HepG2 (cell line): ENCODE data around the gene KRTAP5-4. TPM values are rescaled to one million over a fixed set of nuclear protein-coding genes. Genes with fewer than 3 reads are reported as not detected.

Source experiments
- ATAC-seq: fragments of 200-7000 bp; cut with Tn5 transposase; 3 replicates; pipeline ENCODE4 v1.9.1; 2020; ENCODE audit warnings: mild to moderate bottlenecking, moderate library complexity
- BruUV-seq: library from RNA; stranded (reverse); fragments of 400-500 nt; replicated peaks from 2 replicates; lab custom pipeline; 2021; lab: Mats Ljungman, UMichigan
- CTCF ChIA-PET: fragments of 300-600 bp; formaldehyde crosslinking; extraction: SDS; loops from one replicate; lab custom pipeline; 2021; ENCODE audit warnings: low total read pairs, inconsistent platforms, low intra/inter-chr PET ratio; lab: Yijun Ruan, JAX
- POLR2A ChIA-PET: fragments of 350-600 bp; sonication (Branson Sonifier 250); formaldehyde crosslinking; loops from one replicate; lab custom pipeline; 2020; ENCODE audit warnings: antibody characterized with exemption, inconsistent platforms; lab: Yijun Ruan, JAX
- DNase-seq: peaks from one replicate; pipeline ENCODE4 v3.0.0-alpha.2; 2015; ENCODE audit warnings: low spot score
- FAIRE-seq: peaks from 3 replicates; lab custom pipeline; 2011; peaks lifted over from hg19 to GRCh38; lab: Jason Lieb, UNC
- H2AFZ ChIP-seq: one replicate; pipeline ENCODE4 v1.6.1; 2011; ENCODE audit warnings: low read length, inconsistent platforms
- H3K27ac ChIP-seq: fragments of 300-600 bp; 3 replicates; pipeline ENCODE4 v1.8.0; 2011; ENCODE audit warnings: mixed run types, mild to moderate bottlenecking, mixed read lengths, low read length, inconsistent platforms; ENCODE audit not compliant: insufficient read depth; ENCODE audit errors: extremely low read length
- H3K27me3 ChIP-seq, 2 experiments: fragments of 200-600 bp in 1 of 2; 2 replicates in 1 of 2; 3 replicates in 1 of 2; pipeline versions ENCODE4 v1.6.0 to v1.8.0; 2011; ENCODE audit warnings: low read length in 2 of 2, mild to moderate bottlenecking in 2 of 2, moderate library complexity in 2 of 2, inconsistent platforms in 1 of 2; ENCODE audit not compliant: insufficient read depth in 2 of 2, control insufficient read depth in 1 of 2
- H3K36me3 ChIP-seq, 2 experiments: fragments of 200-600 bp in 1 of 2; replicated peaks in 1 of 2; 2 replicates in 1 of 2; 3 replicates in 1 of 2; pipeline versions ENCODE4 v1.5.1 to v1.8.0; 2011; ENCODE audit warnings: low read length in 2 of 2, inconsistent platforms in 1 of 2; ENCODE audit not compliant: insufficient read depth in 2 of 2, control insufficient read depth in 1 of 2
- H3K4me1 ChIP-seq: 2 replicates; pipeline ENCODE4 v1.5.1; 2012; ENCODE audit warnings: low read length, inconsistent platforms; ENCODE audit not compliant: insufficient read depth
- H3K4me2 ChIP-seq: 2 replicates; pipeline ENCODE4 v1.6.0; 2011; ENCODE audit warnings: low read depth, low read length, inconsistent platforms
- H3K4me3 ChIP-seq, 3 experiments: fragments of 200-600 bp in 1 of 3; sonication (generic), shearing (Covaris generic) in 1 of 3; replicated peaks in 1 of 3; 2 replicates each; pipeline ENCODE4 v1.5.1; 2011 to 2016; ENCODE audit warnings: low read length in 3 of 3, inconsistent platforms in 2 of 3, low read depth in 2 of 3, mild to moderate bottlenecking in 2 of 3, control low read depth in 1 of 3, mixed read lengths in 1 of 3; ENCODE audit not compliant: insufficient read depth in 1 of 3
- H3K79me2 ChIP-seq: one replicate; pipeline ENCODE4 v1.6.1; 2011; ENCODE audit warnings: low read length, inconsistent platforms; ENCODE audit not compliant: insufficient read depth
- H3K9ac ChIP-seq: 2 replicates; pipeline ENCODE4 v1.6.0; 2011; ENCODE audit warnings: mild to moderate bottlenecking, low read depth, low read length, inconsistent platforms; ENCODE audit not compliant: insufficient read depth
- H3K9me3 ChIP-seq: 2 replicates; pipeline ENCODE4 v1.5.1; 2012; ENCODE audit warnings: mild to moderate bottlenecking, low read length
- H4K20me1 ChIP-seq: 2 replicates; pipeline ENCODE4 v1.6.0; 2011; ENCODE audit warnings: inconsistent platforms, mild to moderate bottlenecking, low read length, moderate library complexity; ENCODE audit not compliant: insufficient read depth
- CSRNP2 ChIP-seq: sonication (generic); formaldehyde crosslinking; conservative IDR thresholded peaks from 2 replicates; pipeline ENCODE4 v1.8.0; 2022; ENCODE audit warnings: low read depth, missing genetic modification reagents
- JDP2 ChIP-seq: sonication (generic); formaldehyde crosslinking; IDR thresholded peaks from 2 replicates; pipeline ENCODE4 v1.8.1; 2022; ENCODE audit warnings: missing genetic modification reagents, borderline replicate concordance
- MED13 ChIP-seq: sonication (generic); formaldehyde crosslinking; IDR thresholded peaks from 2 replicates; pipeline ENCODE4 v1.5.0; 2020; ENCODE audit warnings: missing genetic modification reagents
- REXO4 ChIP-seq: sonication (generic); formaldehyde crosslinking; IDR thresholded peaks from 2 replicates; pipeline ENCODE4 v1.8.0; 2022; ENCODE audit warnings: missing genetic modification reagents, mild to moderate bottlenecking, borderline replicate concordance
- SALL2 ChIP-seq: sonication (generic); formaldehyde crosslinking; IDR thresholded peaks from 2 replicates; pipeline ENCODE4 v1.8.1; 2023; ENCODE audit warnings: mild to moderate bottlenecking, missing genetic modification reagents, inconsistent platforms
- TARDBP ChIP-seq: sonication (generic); formaldehyde crosslinking; IDR thresholded peaks from 2 replicates; pipeline ENCODE4 v1.8.0; 2022; ENCODE audit warnings: mild to moderate bottlenecking, missing genetic modification reagents
- ZC3H13 ChIP-seq: sonication (generic); formaldehyde crosslinking; IDR thresholded peaks from 2 replicates; pipeline ENCODE4 v1.8.1; 2023; ENCODE audit warnings: mild to moderate bottlenecking, missing genetic modification reagents, moderate library complexity
- ZIK1 ChIP-seq: sonication (generic); formaldehyde crosslinking; IDR thresholded peaks from 2 replicates; pipeline ENCODE4 v1.5.0; 2020; ENCODE audit warnings: mild to moderate bottlenecking, low read depth, missing genetic modification reagents, borderline replicate concordance
- ZNF501 ChIP-seq: sonication (generic); formaldehyde crosslinking; IDR thresholded peaks from 2 replicates; pipeline ENCODE4 v1.5.1; 2020; ENCODE audit warnings: mild to moderate bottlenecking, moderate library complexity, missing genetic modification reagents
- ZNF503 ChIP-seq: sonication (generic); formaldehyde crosslinking; IDR thresholded peaks from 2 replicates; pipeline ENCODE4 v1.4.0; 2020; ENCODE audit warnings: missing genetic modification reagents
- ZNF816 ChIP-seq: sonication (generic); formaldehyde crosslinking; IDR thresholded peaks from 2 replicates; pipeline ENCODE4 v1.8.0; 2022; ENCODE audit warnings: missing genetic modification reagents, mild to moderate bottlenecking, borderline replicate concordance
- ZNF841 ChIP-seq: sonication (generic); formaldehyde crosslinking; IDR thresholded peaks from 2 replicates; pipeline ENCODE4 v1.8.1; 2023; ENCODE audit warnings: missing genetic modification reagents, borderline replicate concordance
- ZSCAN12 ChIP-seq: sonication (generic); formaldehyde crosslinking; IDR thresholded peaks from 2 replicates; pipeline ENCODE4 v1.9.0; 2021; ENCODE audit warnings: mild to moderate bottlenecking, missing genetic modification reagents
- WGBS: methylation state at CpG from one replicate; pipeline ENCODE4 v1.1.6; 2017; ENCODE audit warnings: low lambda C conversion rate; 5-methylcytosine and 5-hydroxymethylcytosine counted together
- in situ Hi-C: cut with HindIII; loops from 2 replicates; pipeline ENCODE4 v1.10.0; 2017; ENCODE audit warnings: low pct_unique_long_range_greater_than_20kb; ENCODE audit not compliant: extremely low pct_ligation_motif_present
- intact Hi-C: fragments of 100-400 bp; cut with micrococcal nuclease; formaldehyde crosslinking; loops from one replicate; pipeline ENCODE4 v1.10.0; 2022; ENCODE audit not compliant: unreplicated experiment
- polyA plus RNA-seq, 8 experiments: library from polyadenylated mRNA; depleted of rRNA in 3 of 8; stranded (reverse) in 7 of 8; unstranded in 1 of 8; fragments of >200 nt; fragmentation: Illumina TruSeq in 4 of 8; extraction: Trizol in 4 of 8; gene quantifications; 2 replicates each; pipeline versions ENCODE4 v1.2.1 to v1.2.3, GENCODE V29; 2011 to 2016; ENCODE audit warnings: low read depth in 4 of 8, missing spikeins in 1 of 8, mixed read lengths in 1 of 8; ENCODE audit not compliant: insufficient read depth in 1 of 8
- total RNA-seq, 5 experiments: library from RNA; depleted of rRNA; stranded (reverse); fragments of >200 nt; fragmentation: Illumina TruSeq; extraction: Trizol; gene quantifications; 2 replicates each; pipeline ENCODE4 v1.2.3, GENCODE V29; 2016; ENCODE audit warnings: low read depth in 1 of 5

Gene KRTAP5-4
- total and polyA plus RNA-seq, 2 of the 13 experiments (the other 11 are each of a cell fraction or from before 2014, with no cell fraction given), result not detected

- TF ChIP-seq ZNF816 (CRISPR knock-in tag), result no peak
- H3K4me1 ChIP-seq, result no peaks in the 10 kb centered on the region
- H3K27ac ChIP-seq, result no peak overlapping the region
- no peaks in the 10 kb centered on the region for H3K9me3 ChIP-seq
- no peak overlapping the region for H3K4me2 ChIP-seq
- no peak for DNase-seq
- no peaks in the 10 kb centered on the region for H3K36me3 ChIP-seq
- no peaks in the 10 kb centered on the region for H4K20me1 ChIP-seq
- peaks cover 7 to 51% of the 10 kb centered on the region in 2 experiments for H3K27me3 ChIP-seq
- H2AFZ ChIP-seq, result no peak overlapping the region
- intact Hi-C loops (no loop called here), in situ Hi-C loops (no loop called here)
- FAIRE-seq, result no peak
- H3K9ac ChIP-seq, result no peak overlapping the region
- H3K79me2 ChIP-seq, result no peaks in the 10 kb centered on the region
- CTCF ChIA-PET, result no interaction called here
- no peak overlapping the region for H3K4me3 ChIP-seq
- no TSS peak for BruUV-seq
- WGBS, result 6% methylated on average over 4 of the region's 10 CpGs
- no peak for ATAC-seq
- POLR2A ChIA-PET, result no interaction called here
These were observed 11.9 kb upstream of the KRTAP5-4 start for GRCh38 chr11:1633864-1634263.

- Histone ChIP-seq H3K4me2 (no peak overlapping the region), H3K79me2 (no peaks in the 10 kb centered on the region), H4K20me1 (no peaks in the 10 kb centered on the region), H3K27ac (no peak overlapping the region), H3K4me1 (no peaks in the 10 kb centered on the region), H3K9me3 (no peaks in the 10 kb centered on the region), H3K4me3 (no peak overlapping the region), H3K27me3 (peaks cover 12 to 64% of the 10 kb centered on the region in 2 experiments), H2AFZ (no peak overlapping the region), H3K36me3 (no peaks in the 10 kb centered on the region), H3K9ac (no peak overlapping the region)
- in situ Hi-C loops, result no loop called here
- BruUV-seq, result no TSS peak
- POLR2A ChIA-PET, result no interaction called here
- CTCF ChIA-PET, result no interaction called here
- intact Hi-C loops, result no loop called here
- ATAC-seq (no peak), DNase-seq (no peak), FAIRE-seq (no peak)
- 0% methylated on average over 4 of the region's 11 CpGs for WGBS
- TF ChIP-seq TARDBP (CRISPR knock-in tag), result no peak
- TF ChIP-seq SALL2 (CRISPR knock-in tag), result no peak
- TF ChIP-seq ZNF503 (CRISPR knock-in tag), result no peak
- TF ChIP-seq ZNF501 (CRISPR knock-in tag), result no peak
- TF ChIP-seq MED13, result no peak
- TF ChIP-seq CSRNP2 (CRISPR knock-in tag), result no peak
- TF ChIP-seq JDP2 (CRISPR knock-in tag), result no peak
- TF ChIP-seq ZC3H13 (CRISPR knock-in tag), result no peak
- TF ChIP-seq ZSCAN12 (CRISPR knock-in tag), result no peak
- no peak for TF ChIP-seq REXO4 (CRISPR knock-in tag)
- TF ChIP-seq ZIK1 (CRISPR knock-in tag), result no peak
- no peak for TF ChIP-seq ZNF841
These were observed 10.2 kb upstream of the KRTAP5-4 start for GRCh38 chr11:1632053-1632714.
